Fibroblast of lung (primary cell): Measurements from ENCODE around the gene CCDC61.

Source experiments
- EZH2 ChIP-seq: IDR thresholded peaks from 2 replicates; pipeline ENCODE4 v1.5.1; 2012; ENCODE audit warnings: low read length, control low read depth, mild to moderate bottlenecking; ENCODE audit errors: missing control alignments
- TF ChIP-seq, protein P1 (sequence below), 2 donors: IDR thresholded peaks in 1 of 2; conservative IDR thresholded peaks in 1 of 2; 1 replicate in 1 of 2; 2 replicates in 1 of 2; pipeline ENCODE4 v1.5.1; 2011 to 2012; ENCODE audit warnings: low read length in 2 of 2, control low read depth in 1 of 2, inconsistent platforms in 1 of 2, low read depth in 1 of 2, mild to moderate bottlenecking in 1 of 2

DNA sequence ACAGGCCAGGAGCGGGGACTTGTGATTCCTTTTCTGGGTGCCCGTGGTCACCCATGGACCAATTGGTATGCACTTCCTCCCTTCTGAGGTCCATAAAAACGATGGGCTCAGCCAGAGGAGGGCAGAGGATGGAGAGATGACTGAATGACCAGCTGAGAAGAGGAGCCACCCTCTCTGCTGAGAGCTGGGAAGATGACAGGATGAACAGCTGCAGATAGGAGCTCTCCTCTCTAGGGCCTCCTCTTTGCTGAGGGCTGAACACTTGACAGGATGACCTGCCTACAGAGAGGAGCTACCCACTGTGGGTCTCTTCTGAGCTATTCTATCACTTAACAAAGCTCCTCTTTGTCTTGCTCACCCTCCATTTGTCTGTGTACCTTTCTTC, 41.5 kb downstream of the CCDC61 start:
- TF ChIP-seq, protein P1, sequence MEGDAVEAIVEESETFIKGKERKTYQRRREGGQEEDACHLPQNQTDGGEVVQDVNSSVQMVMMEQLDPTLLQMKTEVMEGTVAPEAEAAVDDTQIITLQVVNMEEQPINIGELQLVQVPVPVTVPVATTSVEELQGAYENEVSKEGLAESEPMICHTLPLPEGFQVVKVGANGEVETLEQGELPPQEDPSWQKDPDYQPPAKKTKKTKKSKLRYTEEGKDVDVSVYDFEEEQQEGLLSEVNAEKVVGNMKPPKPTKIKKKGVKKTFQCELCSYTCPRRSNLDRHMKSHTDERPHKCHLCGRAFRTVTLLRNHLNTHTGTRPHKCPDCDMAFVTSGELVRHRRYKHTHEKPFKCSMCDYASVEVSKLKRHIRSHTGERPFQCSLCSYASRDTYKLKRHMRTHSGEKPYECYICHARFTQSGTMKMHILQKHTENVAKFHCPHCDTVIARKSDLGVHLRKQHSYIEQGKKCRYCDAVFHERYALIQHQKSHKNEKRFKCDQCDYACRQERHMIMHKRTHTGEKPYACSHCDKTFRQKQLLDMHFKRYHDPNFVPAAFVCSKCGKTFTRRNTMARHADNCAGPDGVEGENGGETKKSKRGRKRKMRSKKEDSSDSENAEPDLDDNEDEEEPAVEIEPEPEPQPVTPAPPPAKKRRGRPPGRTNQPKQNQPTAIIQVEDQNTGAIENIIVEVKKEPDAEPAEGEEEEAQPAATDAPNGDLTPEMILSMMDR (conservative IDR thresholded peaks at IDR 0.05 in 1 of 2, IDR thresholded peaks at IDR 0.05 in 1 of 2; ENCODE audit: low read depth in 1 of 2, low read length in 2 of 2) = no peak
- TF ChIP-seq EZH2 = no peak
